Right cardiac atrium (tissue), 5 donors: ENCODE data around the gene STIMATE. TPM values are rescaled to one million over a fixed set of nuclear protein-coding genes. Genes with fewer than 3 reads are reported as not detected.

Experiments used
- ATAC-seq, 2 donors: fragments of 200-7000 bp; cut with Tn5 transposase; one replicate each; pipeline versions ENCODE4 v1.8.0 to v1.9.1; 2020; ENCODE audit warnings: moderate library complexity in 2 of 2, mild to moderate bottlenecking in 1 of 2
- DNase-seq, 3 donors: peaks; one replicate each; pipeline ENCODE4 v3.0.0-alpha.2; 2020
- H3K27ac ChIP-seq: one replicate; pipeline ENCODE4 v1.5.1; 2013; ENCODE audit warnings: mild to moderate bottlenecking, low read length, control low read depth, moderate library complexity
- H3K27me3 ChIP-seq: one replicate; pipeline ENCODE4 v1.6.1; 2013; ENCODE audit not compliant: control insufficient read depth, insufficient read depth
- H3K4me1 ChIP-seq: one replicate; pipeline ENCODE4 v1.6.1; 2013; ENCODE audit warnings: low read length; ENCODE audit not compliant: control insufficient read depth, insufficient read depth
- H3K4me3 ChIP-seq: one replicate; pipeline ENCODE4 v1.5.1; 2013; ENCODE audit warnings: low read length, control low read depth
- H3K9me3 ChIP-seq: one replicate; pipeline ENCODE4 v1.6.1; 2013; ENCODE audit warnings: low read length; ENCODE audit not compliant: control insufficient read depth
- WGBS: extraction: QIAGEN DNeasy Blood & Tissue Kit; methylation state at CpG from one replicate; pipeline ENCODE4 v1.1.7; 2013; 5-methylcytosine and 5-hydroxymethylcytosine counted together
- intact Hi-C, 4 donors: fragments of 100-400 bp; cut with DNase I; formaldehyde crosslinking; loops; one replicate each; pipeline versions ENCODE4 v1.11.0 to v1.14.0; 2022 to 2023
- polyA plus RNA-seq: library from polyadenylated mRNA; stranded (reverse); fragments of 200-250 nt; gene quantifications from one replicate; pipeline ENCODE4 v1.2.3, GENCODE V29; 2013
- total RNA-seq, 4 donors: library from RNA; stranded (reverse); fragmentation: NEBNext Ultra II Directional; extraction: Animal tissue kit (Norgen Biotek cat#: 25700); gene quantifications; one replicate each; pipeline ENCODE4 v1.2.1, GENCODE V29; 2021
- donor health status: healthy with polysubstance abuse.
- donor health status: DM: no; HTN: yes; CAD: no.
- donor health status: DM: no; HTN: no; CAD: no.
- donor health status: DM: no; HTN: yes; CAD: no; lungs with severe emphysema.
- donor health status: DM: yes; HTN: yes; CAD: no.

Gene STIMATE
- total and polyA plus RNA-seq, 5 donors = 4.3 to 9.3 (median 7.8) TPM

DNA sequence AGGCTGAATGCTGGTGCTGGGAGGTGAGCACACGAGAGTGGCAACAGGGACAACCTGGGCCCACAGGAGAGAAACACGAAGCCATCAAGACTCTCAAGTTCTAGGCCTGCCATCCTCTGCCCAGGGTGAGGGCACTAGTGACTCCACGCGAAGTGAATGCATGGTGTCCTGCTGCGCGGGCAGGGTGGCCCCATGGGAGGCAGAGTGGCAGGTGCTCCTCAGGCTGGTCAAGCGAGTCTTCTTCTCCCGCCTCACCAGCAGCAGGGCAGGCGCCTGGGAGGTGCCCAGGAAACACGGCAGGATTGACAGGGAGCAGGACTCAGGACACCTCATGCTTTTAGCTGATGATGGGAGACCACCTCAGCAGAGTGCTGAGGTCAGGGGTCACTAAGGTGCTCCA lies 26.9 kb downstream of the STIMATE start:
- H3K9me3 ChIP-seq = no peaks in the 10 kb centered on the region
- no peak for ATAC-seq
- H3K27ac ChIP-seq = no peak overlapping the region
- DNase-seq = no peak
- no peak overlapping the region for H3K4me3 ChIP-seq
- H3K4me1 ChIP-seq = no peaks in the 10 kb centered on the region
- no peaks in the 10 kb centered on the region for H3K27me3 ChIP-seq
- WGBS = 95% methylated on average over 10 of the region's 10 CpGs
- intact Hi-C loops = no loop called here

DNA sequence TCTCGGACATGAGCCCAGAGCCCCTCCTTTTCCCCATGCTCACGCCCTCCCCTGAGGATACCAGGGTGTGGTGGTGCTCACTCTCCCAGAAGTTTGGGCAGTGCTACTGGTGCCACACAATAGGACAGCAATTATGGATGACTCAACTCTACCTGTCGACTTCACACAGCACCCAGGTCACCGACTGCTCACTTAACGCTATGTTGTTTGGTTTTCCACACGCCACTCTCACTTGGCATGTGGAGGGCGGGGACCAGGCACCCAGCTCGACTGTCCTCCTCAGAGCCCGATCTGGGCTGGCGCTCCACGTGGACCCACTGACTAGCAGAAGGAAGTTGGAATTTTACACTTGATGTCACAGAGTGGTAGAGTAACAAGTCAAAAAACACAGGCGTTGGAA lies 30.9 kb downstream of the STIMATE start:
- H3K4me1 ChIP-seq = no peaks in the 10 kb centered on the region
- WGBS = 96% methylated on average over 12 of the region's 12 CpGs
- no peak overlapping the region for H3K4me3 ChIP-seq
- H3K27me3 ChIP-seq = no peaks in the 10 kb centered on the region
- DNase-seq = no peak
- intact Hi-C loops = no loop called here
- ATAC-seq = no peak
- H3K9me3 ChIP-seq = no peaks in the 10 kb centered on the region
- no peak overlapping the region for H3K27ac ChIP-seq

DNA sequence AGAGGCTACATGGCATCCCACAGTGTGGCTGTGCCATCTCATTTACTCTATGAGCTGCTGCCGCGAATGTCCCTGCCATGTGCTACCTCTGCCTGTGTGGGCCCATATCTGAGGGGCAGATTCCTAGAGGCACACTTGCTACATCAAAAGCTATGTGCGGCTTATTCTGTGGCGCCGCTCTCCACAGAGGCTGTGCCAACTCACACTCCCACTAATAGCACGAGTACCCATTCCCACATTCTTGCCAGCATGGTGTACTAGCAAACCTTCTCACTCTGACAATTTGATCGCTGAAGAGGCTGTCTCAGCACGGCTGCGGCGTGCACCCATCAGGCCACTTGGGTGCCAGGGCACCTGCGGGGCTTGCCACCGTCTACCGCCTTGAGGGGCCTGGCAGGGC lies 31.4 kb downstream of the STIMATE start:
- H3K27me3 ChIP-seq = no peaks in the 10 kb centered on the region
- no peaks in the 10 kb centered on the region for H3K4me1 ChIP-seq
- H3K4me3 ChIP-seq = no peak overlapping the region
- ATAC-seq (no peak), DNase-seq (no peak)
- intact Hi-C loops = no loop called here
- no peak overlapping the region for H3K27ac ChIP-seq
- H3K9me3 ChIP-seq = no peaks in the 10 kb centered on the region
- 96% methylated on average over 13 of the region's 13 CpGs for WGBS

DNA sequence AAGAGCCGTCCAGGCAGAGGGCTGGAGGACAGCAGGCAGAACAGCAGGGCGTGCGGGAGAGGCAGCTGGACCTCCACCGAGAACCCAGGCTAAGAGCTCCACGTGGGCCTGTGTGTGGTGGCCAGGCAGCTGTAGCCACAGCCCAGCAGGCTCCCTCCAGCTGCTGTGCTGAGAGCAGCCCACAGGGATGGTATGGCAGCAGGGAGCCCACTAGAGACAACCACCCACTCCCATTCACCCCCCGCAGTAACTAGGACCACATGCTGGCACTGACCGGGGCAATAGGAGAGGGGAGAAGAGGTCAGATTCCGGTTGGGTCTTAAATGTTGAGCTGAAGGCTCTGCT lies 37.0 kb downstream of the STIMATE start:
- WGBS = 86% methylated on average over 8 of the region's 8 CpGs
- Histone ChIP-seq H3K9me3 (no peaks in the 10 kb centered on the region), H3K27me3 (no peaks in the 10 kb centered on the region), H3K4me3 (no peak overlapping the region), H3K4me1 (no peaks in the 10 kb centered on the region), H3K27ac (no peak overlapping the region)
- intact Hi-C loops = no loop called here
- DNase-seq (no peak), ATAC-seq (peak in 1 of 2 donors; percentile 47)

DNA sequence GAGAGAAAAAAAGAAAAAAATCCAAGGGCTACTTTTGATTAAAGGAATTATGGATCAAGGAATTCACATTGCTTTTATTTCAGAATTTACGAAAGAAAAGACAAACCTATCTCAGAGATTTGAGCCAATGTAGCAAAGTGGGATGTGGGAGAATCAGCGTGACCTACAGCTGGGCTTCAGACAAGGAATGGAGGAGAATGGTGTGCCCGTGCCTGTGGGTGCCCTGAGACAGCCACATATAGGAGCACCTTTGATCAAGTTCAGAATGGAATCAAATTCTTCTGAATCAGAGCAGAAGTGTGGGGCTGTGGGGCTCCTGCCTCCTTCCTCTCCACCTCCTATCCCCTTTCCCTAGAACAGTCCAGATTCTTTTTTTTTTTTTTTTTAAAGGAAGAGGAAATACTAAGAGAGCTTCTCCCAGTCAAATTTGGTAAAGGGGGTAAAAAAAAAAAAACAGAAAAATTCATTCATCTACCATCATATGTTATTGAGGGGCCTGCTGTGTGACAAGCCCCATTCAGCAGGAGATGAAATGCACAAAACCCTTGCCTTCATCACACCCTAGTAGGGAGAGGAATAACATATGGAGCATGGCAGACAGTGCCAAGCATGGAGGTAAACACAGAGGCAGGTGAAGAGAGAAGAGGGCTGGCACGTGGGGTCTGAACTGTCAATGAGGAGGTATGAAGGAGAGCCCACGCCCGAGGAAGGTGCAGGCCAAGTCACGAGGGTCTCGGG lies 37.5 kb downstream of the STIMATE start:
- Histone ChIP-seq H3K27me3 (no peaks in the 10 kb centered on the region), H3K9me3 (no peaks in the 10 kb centered on the region), H3K4me3 (no peak overlapping the region), H3K4me1 (no peaks in the 10 kb centered on the region), H3K27ac (no peak overlapping the region)
- 88% methylated on average over 8 of the region's 8 CpGs for WGBS
- intact Hi-C loops = no loop called here
- no peak for ATAC-seq
- DNase-seq = no peak

DNA sequence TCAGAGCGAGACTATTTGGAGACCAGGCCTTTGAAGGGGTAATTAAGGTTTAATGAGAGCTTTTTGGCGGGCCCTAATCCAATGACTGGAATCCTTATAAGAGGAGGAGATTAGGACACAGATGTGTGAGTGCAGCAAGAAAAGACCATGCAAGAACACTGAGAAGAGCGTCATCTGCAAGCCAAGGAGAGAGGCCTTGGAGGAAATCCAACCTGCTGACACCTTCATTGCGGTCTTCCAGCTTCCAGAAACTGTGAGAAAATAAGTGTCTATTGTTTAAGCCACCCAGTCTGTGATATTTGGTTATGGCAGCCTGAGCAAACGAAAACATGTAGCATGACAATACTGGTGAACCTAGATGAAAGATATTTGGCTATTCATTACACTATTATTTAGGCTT lies 39.5 kb downstream of the STIMATE start:
- intact Hi-C loops = no loop called here
- DNase-seq = no peak
- H3K4me1 ChIP-seq = no peaks in the 10 kb centered on the region
- no peak overlapping the region for H3K27ac ChIP-seq
- H3K4me3 ChIP-seq = no peak overlapping the region
- no peaks in the 10 kb centered on the region for H3K27me3 ChIP-seq
- ATAC-seq = no peak
- 95% methylated on average over 5 of the region's 5 CpGs for WGBS
- no peaks in the 10 kb centered on the region for H3K9me3 ChIP-seq

DNA sequence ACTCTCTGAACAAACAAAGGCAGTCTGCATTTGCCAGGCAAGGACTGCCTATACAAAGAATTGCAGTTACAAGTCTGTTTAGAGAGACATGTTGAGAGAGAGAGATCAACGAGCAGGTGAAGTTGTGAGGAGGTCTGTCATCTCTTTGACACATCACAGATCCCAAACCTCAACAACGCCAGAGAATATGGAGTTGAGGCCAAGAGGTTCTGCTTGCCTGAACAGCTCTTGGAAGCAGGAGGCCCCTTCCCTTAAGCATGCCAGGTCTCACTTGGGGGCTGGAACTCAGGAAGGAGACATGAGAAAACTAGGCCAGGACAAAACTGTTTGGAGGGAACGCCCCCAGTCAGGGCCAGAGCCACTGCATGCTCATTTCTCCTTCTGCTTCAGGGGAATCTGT lies 40.2 kb downstream of the STIMATE start:
- ATAC-seq = no peak
- no peaks in the 10 kb centered on the region for H3K27me3 ChIP-seq
- no peak overlapping the region for H3K27ac ChIP-seq
- intact Hi-C loops = no loop called here
- DNase-seq = no peak
- no peaks in the 10 kb centered on the region for H3K9me3 ChIP-seq
- no peaks in the 10 kb centered on the region for H3K4me1 ChIP-seq
- H3K4me3 ChIP-seq = no peak overlapping the region
- 64% methylated on average over 3 of the region's 3 CpGs for WGBS

DNA sequence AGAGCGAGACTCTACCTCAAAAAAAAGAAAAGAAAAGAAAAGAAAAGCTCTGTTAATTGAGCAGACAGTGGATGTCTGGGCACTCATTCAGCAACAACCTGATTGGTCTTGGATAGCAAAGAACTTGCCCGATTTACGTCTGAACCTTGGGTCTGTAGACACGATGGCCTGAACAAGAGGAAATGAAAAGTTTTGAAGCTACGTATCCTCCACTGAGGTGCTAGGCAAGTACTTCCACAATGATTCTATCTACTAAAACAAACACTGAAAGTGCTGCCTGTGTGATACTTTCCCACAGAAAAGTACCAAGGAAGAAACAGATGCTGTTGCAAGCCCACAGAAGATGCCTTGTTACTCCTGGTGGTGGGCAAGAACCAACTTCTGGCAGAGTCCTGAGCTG lies 40.7 kb downstream of the STIMATE start:
- Histone ChIP-seq H3K27me3 (no peaks in the 10 kb centered on the region), H3K4me1 (no peaks in the 10 kb centered on the region), H3K4me3 (no peak overlapping the region), H3K9me3 (no peaks in the 10 kb centered on the region), H3K27ac (no peak overlapping the region)
- WGBS = 89% methylated on average over 5 of the region's 5 CpGs
- intact Hi-C loops = no loop called here
- no peak for DNase-seq
- ATAC-seq = no peak

DNA sequence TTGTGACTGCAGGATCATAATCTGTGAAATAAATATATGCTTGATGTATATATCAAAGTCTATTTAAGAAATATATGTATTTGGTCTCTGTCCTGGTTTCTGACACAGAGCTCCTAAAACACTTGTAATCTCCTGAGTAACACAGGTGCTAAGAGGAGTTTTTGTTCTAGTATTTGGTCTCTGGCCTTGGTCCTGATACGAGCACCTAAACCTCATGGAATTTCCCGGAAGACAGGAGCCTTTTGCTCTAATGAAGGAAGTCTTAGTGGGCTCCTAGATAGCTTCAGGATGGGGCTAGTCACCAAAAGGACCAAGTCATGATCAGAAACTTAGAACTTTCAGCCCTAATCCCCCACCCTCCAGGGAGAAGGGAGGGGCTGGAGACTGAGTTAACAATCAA lies 43.3 kb downstream of the STIMATE start:
- no peaks in the 10 kb centered on the region for H3K4me1 ChIP-seq
- no peak for DNase-seq
- H3K9me3 ChIP-seq = no peaks in the 10 kb centered on the region
- no peaks in the 10 kb centered on the region for H3K27me3 ChIP-seq
- 91% methylated on average over 2 of the region's 2 CpGs for WGBS
- ATAC-seq = no peak
- H3K27ac ChIP-seq = no peak overlapping the region
- intact Hi-C loops = loop anchor here in 2 of 4 donors (5.0 kb wide), 1 partner anchor 218 kb away; no protein-coding TSS in a partner anchor
- H3K4me3 ChIP-seq = no peak overlapping the region

DNA sequence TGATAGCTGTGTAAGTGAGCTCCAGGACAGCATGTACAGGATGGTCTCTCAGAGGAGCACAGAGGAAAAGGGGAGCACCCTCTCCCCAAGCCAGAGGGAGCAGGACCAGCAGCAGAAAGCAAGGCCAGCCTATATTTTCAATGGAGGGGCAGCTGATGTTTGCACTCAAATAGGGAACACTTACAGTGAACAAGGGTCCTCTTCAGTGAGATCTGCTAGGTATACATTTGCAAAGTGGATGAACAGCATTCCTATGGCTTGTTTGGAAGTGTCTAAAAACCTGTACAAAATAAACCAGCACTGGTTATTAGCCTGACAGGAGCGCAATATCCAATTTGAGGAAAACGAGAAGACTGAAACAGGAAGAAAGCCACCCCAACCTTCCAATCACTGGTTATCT lies 44.9 kb downstream of the STIMATE start:
- no peak overlapping the region for H3K27ac ChIP-seq
- ATAC-seq (no peak), DNase-seq (no peak)
- intact Hi-C loops = loop anchor here in 2 of 4 donors (5.0 kb wide), 1 partner anchor 220 kb away; no protein-coding TSS in a partner anchor
- no peak overlapping the region for H3K4me3 ChIP-seq
- no peaks in the 10 kb centered on the region for H3K4me1 ChIP-seq
- no peaks in the 10 kb centered on the region for H3K27me3 ChIP-seq
- H3K9me3 ChIP-seq = no peaks in the 10 kb centered on the region
- 74% methylated on average over 2 of the region's 2 CpGs for WGBS

DNA sequence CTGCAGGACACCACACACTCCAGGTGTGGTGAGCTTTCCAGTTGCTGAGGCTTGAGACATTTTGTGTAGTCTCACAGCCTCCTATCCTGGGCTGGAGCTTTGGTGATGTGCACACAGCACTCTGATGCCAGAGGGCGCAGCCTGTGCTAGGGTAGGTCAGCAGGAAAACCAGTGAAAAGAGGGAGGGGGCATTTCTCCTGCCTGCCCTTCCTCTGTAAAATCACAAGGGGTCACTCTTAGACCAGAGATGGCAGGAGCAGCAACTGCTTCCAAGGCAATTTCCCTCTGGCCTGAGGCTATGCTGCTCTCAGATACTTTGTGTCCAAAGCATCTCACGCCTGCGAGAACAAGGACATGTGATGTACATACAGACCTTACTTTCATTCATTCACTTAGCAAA lies 46.0 kb downstream of the STIMATE start:
- intact Hi-C loops = loop anchor here in 2 of 4 donors (5.0 kb wide), 1 partner anchor 221 kb away; no protein-coding TSS in a partner anchor
- Histone ChIP-seq H3K9me3 (no peaks in the 10 kb centered on the region), H3K27me3 (no peaks in the 10 kb centered on the region), H3K4me1 (no peaks in the 10 kb centered on the region), H3K4me3 (no peak overlapping the region), H3K27ac (no peak overlapping the region)
- peak; percentile 27 to 50 for ATAC-seq
- WGBS = 75% methylated on average over 3 of the region's 3 CpGs
- no peak for DNase-seq

DNA sequence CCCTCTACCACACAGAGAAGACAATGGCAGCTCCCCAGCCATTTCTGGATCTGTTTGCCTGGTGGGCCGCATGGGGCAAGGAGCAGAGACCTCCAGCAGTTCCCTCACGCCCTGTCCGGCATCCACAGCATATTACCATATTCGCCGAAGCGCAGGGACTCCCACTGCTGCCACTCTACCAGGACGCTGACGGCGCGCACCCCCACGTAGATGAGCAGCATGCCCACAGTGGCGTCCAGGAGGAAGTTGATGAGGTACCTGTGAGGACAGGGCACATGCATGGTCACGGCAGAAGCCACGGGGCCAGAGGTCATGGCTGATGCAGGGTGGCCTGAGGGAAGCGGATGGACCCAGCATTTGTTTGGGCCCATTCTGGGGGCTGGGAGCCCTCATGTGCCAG lies 47.7 kb downstream of the STIMATE start:
- H3K27ac ChIP-seq = no peak overlapping the region
- intact Hi-C loops = loop anchor here in 2 of 4 donors (5.0 kb wide), 1 partner anchor 223 kb away; no protein-coding TSS in a partner anchor
- WGBS = 96% methylated on average over 15 of the region's 15 CpGs
- no peaks in the 10 kb centered on the region for H3K27me3 ChIP-seq
- no peaks in the 10 kb centered on the region for H3K9me3 ChIP-seq
- ATAC-seq = no peak
- no peak overlapping the region for H3K4me3 ChIP-seq
- H3K4me1 ChIP-seq = peaks cover 4% of the 10 kb centered on the region
- DNase-seq = peak in 1 of 3 donors; percentile 21
